KBM-7 (cell line): ENCODE data around the gene MCOLN3.

Experiments used
- DNase-seq: peaks from one replicate; pipeline ENCODE4 v3.0.0-alpha.2; 2015
- in situ Hi-C: fragments of 300-500 bp; cut with MboI; formaldehyde crosslinking; loops from 2 replicates; pipeline ENCODE4 v1.14.3; 2020; ENCODE audit warnings: low sequenced_read_pairs, low pct_unique_long_range_greater_than_20kb, mixed read lengths

The MCOLN3 gene

GRCh38 chr1:85048296-85049064 is at the start of gene MCOLN3:
TSS of gene MCOLN3 (minus strand) at chr1:85048500. CDS start at chr1:85045360, 3,140 bp downstream.
- DNase-seq, result peak; percentile 61
- in situ Hi-C loops, result no loop called here

- no peak for DNase-seq
- in situ Hi-C loops, result no loop called here
Measured at GRCh38 chr1:85093644-85094043, 45.3 kb upstream of the MCOLN3 start.

- DNase-seq, result peak; percentile 79
- in situ Hi-C loops, result no loop called here
Measured at GRCh38 chr1:85091671-85092280, 43.5 kb upstream of the MCOLN3 start.

GRCh38 chr1:85090225-85090624 is 41.9 kb upstream of the MCOLN3 start:
- in situ Hi-C loops, result no loop called here
- DNase-seq, result no peak

GRCh38 chr1:85089203-85089602 is 40.9 kb upstream of the MCOLN3 start:
- DNase-seq, result no peak
- in situ Hi-C loops, result no loop called here

GRCh38 chr1:85088408-85088784 is 40.1 kb upstream of the MCOLN3 start:
- in situ Hi-C loops, result no loop called here
- no peak for DNase-seq

DNA sequence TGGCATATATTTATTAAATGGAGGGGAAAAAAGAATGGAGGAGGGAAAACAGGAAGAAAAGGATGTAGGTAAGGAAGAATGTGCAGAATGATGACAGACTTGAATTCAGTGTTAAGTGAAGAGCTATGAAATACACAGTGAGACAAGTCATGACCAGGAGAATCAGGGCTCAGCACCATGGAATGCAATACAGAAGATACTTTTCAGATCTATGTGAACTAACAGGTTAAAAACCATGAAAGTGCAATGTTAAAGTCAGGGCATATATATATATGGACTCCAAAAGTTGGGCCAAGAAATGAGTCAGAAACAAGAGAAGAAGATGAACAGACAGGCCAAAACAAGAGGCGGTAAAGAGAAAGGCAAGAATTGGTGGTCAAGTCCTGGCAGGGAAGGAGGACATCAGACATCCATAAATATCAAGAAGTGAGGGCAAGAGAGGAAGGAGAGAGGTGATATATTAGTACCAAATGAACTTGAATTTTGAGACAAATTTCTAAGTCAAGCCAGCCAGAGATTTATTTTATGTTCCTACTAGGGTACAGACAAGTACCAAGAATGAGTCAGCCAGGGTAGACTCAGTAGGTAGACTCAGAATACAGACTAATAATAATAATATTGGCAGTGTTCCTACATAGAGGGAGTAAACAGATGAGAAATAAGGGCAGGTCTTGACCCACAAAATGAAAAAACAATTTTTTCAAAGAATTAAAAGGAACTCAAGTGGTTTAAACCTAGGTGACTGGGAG is 39.5 kb upstream of the MCOLN3 start:
- in situ Hi-C loops, result no loop called here
- DNase-seq, result no peak

GRCh38 chr1:85085417-85085816 is 37.1 kb upstream of the MCOLN3 start:
- in situ Hi-C loops, result no loop called here

GRCh38 chr1:85078903-85079302 is 30.6 kb upstream of the MCOLN3 start:
- peak; percentile 21 for DNase-seq
- in situ Hi-C loops, result no loop called here

More at GRCh38 chr1:85085417-85085816, 37.1 kb upstream of the MCOLN3 start:
- DNase-seq, result no peak

DNA sequence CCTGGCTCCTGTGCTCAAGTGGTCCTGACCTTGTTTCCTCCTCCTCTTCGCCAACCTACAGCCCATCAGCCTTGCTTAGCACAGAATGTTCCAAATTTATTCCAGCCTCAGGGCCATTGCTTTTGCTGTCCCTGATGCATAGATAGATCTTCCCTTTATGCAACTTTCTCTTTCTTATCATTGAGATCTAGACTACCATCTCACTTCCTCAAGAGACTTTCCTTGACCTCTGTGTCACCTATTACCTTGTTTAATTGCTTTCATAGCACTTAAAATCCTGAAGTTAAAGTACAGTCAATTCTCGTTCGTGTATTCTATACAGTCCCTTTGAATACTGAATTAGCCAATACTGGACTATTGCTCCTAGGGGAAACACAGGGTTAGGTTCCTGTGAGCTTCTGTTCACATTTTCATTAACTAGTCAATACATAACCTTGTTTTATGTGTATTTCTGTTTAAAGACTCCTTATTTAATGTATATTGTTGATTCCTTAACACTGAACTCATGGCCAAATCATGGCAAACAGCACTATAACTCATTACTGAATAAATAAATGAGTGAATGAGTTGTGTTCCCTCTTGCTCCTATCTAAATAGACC is 26.2 kb upstream of the MCOLN3 start:
- in situ Hi-C loops, result no loop called here
- no peak for DNase-seq

GRCh38 chr1:85070972-85071492 is 22.7 kb upstream of the MCOLN3 start:
- no peak for DNase-seq
- in situ Hi-C loops, result no loop called here

GRCh38 chr1:85068846-85069245 is 20.5 kb upstream of the MCOLN3 start:
- in situ Hi-C loops, result no loop called here
- no peak for DNase-seq

DNA sequence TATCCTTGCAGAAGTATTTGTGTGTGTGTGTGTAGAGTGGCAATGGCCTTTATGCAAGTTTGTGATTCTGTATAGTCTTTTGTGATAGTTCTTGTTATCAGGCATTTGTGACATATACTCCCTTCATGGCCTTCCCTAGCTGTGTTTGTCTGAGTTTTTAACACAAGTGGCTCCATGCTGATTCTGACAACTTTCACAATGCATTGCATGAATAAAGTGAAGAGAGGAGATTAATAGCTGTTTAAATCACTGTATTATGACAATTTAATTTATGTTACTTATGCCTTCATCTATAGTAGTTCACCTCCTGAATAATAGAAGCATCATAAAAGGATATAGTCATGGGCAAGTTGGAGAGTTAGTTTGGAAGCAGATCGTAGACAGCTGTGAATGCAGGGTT is 17.2 kb upstream of the MCOLN3 start:
- no peak for DNase-seq
- in situ Hi-C loops, result no loop called here

DNA sequence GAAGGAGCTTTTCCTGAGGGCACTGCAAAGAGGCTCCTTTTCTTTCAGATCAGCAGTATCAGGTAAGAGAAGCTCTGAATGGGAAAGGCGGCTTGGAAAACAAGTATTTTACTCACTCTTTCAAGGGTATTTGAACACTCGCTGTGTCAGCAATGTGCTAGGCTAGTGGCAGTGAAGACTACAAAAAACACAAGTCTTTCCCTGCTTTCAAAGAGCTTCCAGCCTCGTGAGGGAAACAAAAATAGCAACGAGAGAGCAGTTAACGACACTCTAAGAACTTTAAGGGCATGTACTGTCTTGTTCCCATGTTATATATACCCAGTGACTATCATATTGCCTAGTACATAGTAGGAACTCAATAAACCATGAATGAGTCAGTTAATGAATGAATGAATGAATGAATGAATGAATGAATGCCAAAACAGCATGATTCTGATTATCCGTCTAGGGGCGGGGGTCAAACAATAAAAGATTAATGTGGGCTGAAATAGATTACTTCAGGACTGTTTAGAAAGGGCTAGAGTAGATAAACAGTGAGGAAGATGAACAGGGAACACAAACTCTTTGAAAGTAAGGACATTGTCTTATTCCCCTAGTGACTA is 14.2 kb upstream of the MCOLN3 start:
- in situ Hi-C loops, result no loop called here
- DNase-seq, result no peak

DNA sequence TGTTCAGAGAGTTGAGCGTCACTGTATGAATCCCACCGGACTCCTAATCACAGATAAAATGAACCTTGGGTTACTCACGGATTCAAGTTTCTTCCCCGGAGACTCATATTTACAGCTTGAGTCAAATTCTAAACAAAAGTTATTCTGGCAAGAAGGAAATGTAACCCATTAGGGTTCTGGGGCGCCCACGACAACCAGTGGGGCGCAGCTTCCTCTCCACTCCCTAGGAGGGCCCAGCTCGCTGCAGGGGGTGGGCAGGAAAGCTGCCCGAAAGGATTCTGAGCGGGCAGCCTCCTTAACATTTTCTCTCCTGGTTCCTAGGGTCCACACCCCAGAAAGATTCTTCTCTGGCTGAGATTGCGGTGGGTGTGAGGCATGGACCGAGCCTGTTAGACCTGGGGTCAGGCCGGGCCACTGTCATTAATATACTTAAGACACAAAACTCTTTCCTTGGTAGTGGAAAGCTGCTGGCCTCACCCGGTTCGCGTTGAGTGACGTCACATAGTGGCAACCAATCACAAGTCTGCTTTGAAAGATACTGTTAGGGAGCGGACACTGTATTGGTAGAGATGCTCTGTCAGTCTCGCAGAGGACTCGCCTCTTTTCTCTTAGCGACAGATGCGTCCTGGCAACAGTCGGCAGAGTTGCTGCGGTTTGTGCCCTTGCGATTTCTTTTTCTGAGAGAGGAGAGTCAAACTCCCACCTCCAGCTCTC is 13.6 kb upstream of the MCOLN3 start:
- in situ Hi-C loops, result no loop called here
- DNase-seq, result no peak

- in situ Hi-C loops, result no loop called here
- DNase-seq, result no peak
Measured at GRCh38 chr1:85060038-85060437, 11.7 kb upstream of the MCOLN3 start.

GRCh38 chr1:85059563-85059962 is 11.3 kb upstream of the MCOLN3 start:
- in situ Hi-C loops, result no loop called here
- no peak for DNase-seq

DNA sequence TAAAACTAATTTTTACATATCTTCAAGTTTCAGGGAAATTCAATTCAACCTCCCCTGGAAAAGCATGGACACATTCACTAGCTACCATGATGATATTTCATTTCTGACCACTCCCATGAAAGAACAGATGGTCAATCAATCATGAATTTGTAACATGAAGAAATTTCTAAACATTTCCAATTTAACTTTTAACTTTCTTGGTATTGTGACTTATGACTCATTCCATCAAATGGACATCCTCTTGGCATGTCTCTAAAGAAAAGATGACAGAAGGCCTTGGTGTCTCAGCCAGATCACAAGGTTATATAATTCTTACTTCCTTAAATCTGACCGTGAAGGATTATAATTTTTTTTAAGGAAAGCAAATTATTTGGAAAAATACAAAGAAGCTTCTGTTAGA is 10.5 kb upstream of the MCOLN3 start:
- DNase-seq, result no peak
- in situ Hi-C loops, result no loop called here

DNA sequence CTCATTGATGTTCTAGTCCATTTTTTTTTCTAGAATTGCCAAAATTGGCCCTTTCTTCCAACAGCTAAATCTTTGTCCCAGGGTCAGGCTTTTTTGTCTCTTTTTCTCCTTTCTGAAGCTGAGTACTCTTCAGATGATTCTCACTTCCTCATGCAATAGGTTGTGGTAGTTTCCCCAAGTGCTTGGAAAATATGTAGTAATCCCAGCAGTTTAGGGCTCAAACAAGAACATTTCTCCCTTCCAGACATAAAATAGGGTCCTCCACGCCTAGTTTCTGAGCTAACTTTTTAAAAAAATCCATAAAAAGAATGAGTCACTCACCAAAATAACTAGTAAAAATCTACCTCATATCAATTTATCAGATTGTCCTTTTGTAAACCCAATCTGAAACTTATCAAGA is 10.0 kb upstream of the MCOLN3 start:
- in situ Hi-C loops, result no loop called here
- no peak for DNase-seq
